T-helper 1 cell treated with Interleukin-12 subunit alpha and Interleukin-12 subunit beta and Interleukin-4 antibody, amounts not matched to agents 30 μg/mL and 1 μg/mL, for 36 hours (primary cell): ENCODE results near the gene SRCIN1.
"Not testable (repeated sequence)": the region's sequence is repeated elsewhere in the genome, so short reads cannot be mapped to it uniquely, and the experiment has no call there.

ENCODE experiments used
- H3K27ac Mint-ChIP-seq: one replicate; pipeline ENCODE4 v1.8.0; 2021; ENCODE audit warnings: mild to moderate bottlenecking, mixed read lengths
- H3K27me3 Mint-ChIP-seq: one replicate; pipeline ENCODE4 v1.8.0; 2021; ENCODE audit warnings: low read depth, mixed read lengths
- H3K36me3 Mint-ChIP-seq: one replicate; pipeline ENCODE4 v1.8.0; 2021; ENCODE audit warnings: low read depth, mixed read lengths
- H3K4me1 Mint-ChIP-seq: one replicate; pipeline ENCODE4 v1.8.0; 2021; ENCODE audit warnings: low read depth, mixed read lengths
- H3K4me3 Mint-ChIP-seq: one replicate; pipeline ENCODE4 v1.8.0; 2021; ENCODE audit warnings: mild to moderate bottlenecking, moderate library complexity, mixed read lengths
- H3K9me3 Mint-ChIP-seq: one replicate; pipeline ENCODE4 v1.8.0; 2021; ENCODE audit warnings: mixed read lengths

SRCIN1 gene

DNA sequence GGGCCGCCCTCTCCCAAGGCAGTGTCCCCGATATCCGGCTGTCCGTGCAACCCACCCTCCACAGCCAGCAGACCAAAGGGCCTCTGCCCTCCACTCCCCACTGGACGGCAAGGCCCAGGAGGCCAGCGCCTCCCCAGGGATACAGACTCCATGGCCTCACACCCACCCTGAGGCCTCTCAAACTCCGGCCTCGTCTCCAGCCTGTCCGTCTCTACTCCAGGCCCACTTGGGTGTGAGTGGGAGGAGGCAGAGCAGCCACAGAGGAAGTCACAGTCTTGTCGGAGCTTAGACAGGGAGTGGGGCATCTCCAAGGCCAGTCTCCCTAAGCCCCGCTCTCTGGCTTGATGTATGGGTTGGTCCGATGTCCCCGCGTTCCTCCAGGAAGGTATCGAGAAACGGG lies 73.3 kb downstream of the SRCIN1 start:
- Mint-ChIP-seq H3K27ac (no peak overlapping the region), H3K4me3 (no peak overlapping the region), H3K9me3 (no peaks in the 10 kb centered on the region), H3K4me1 (no peaks in the 10 kb centered on the region), H3K27me3 (peaks cover 16% of the 10 kb centered on the region), H3K36me3 (no peaks in the 10 kb centered on the region)

DNA sequence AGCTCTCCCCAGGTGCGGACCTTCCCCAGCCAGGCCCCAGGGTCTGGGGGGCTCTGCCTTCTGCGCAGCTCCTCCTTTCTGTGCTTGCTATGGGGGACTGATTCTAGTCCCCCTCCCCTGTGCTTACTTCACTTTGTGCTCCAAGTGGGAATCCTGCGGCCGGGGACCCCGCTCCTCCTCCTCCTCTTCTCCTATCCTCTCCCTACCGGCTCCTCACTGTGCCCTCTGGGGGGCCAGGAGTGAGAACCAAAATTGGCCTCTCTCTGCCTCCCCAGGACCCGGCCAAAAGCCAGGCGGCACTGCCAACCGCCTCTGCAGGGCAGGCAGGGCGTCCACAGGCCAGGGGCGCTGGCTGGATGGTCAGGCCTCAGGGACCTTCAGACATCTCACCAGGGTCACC lies 74.0 kb downstream of the SRCIN1 start:
- H3K4me1 Mint-ChIP-seq, H3K27ac Mint-ChIP-seq, H3K4me3 Mint-ChIP-seq, H3K9me3 Mint-ChIP-seq, H3K36me3 Mint-ChIP-seq: not testable (repeated sequence)
- peaks cover 16% of the 10 kb centered on the region for H3K27me3 Mint-ChIP-seq

DNA sequence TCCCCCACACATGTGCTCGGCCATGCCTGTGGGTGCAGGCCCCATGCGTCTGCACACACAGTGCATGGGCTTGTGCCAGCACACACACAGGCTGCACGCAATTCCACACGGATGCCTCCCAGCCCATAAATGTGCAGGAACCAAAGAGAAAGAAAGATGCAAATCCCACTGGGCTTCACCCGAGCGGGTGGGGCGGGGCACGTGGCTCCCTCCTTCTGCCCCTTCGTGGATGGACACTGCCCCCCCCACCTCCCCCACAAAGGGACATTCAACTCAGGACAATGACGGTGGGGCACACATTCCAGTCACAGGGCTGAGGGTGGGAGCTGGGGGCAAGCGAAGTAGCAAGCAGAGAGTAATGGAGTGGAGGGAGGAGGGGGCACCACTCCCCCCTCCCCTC lies 74.9 kb downstream of the SRCIN1 start:
- H3K27ac Mint-ChIP-seq, H3K9me3 Mint-ChIP-seq, H3K4me3 Mint-ChIP-seq, H3K36me3 Mint-ChIP-seq, H3K4me1 Mint-ChIP-seq: not testable (repeated sequence)
- H3K27me3 Mint-ChIP-seq, result peaks cover 13% of the 10 kb centered on the region

DNA sequence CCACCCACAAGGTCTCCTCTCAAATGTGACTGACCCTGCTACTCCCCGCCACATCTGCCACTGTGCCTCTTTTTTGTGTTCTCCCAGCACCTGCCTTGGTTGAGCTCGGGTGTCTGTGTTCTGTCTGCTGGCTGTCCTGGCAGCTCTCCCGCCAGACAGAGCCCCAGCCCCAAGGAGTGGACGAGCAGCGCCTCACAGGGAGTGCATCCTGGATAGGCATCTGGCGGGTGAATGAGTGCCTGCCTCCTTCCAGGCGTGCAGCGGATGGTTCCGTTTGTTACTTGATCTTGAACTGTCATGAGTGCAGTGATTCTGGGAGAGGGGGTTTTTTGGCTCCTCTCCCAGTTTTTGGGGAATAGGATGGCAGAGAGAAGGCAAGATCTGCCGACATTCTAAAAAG lies 77.6 kb downstream of the SRCIN1 start:
- H3K36me3 Mint-ChIP-seq, H3K4me3 Mint-ChIP-seq, H3K9me3 Mint-ChIP-seq, H3K4me1 Mint-ChIP-seq, H3K27ac Mint-ChIP-seq: not testable (repeated sequence)
- H3K27me3 Mint-ChIP-seq, result peaks cover 11% of the 10 kb centered on the region

DNA sequence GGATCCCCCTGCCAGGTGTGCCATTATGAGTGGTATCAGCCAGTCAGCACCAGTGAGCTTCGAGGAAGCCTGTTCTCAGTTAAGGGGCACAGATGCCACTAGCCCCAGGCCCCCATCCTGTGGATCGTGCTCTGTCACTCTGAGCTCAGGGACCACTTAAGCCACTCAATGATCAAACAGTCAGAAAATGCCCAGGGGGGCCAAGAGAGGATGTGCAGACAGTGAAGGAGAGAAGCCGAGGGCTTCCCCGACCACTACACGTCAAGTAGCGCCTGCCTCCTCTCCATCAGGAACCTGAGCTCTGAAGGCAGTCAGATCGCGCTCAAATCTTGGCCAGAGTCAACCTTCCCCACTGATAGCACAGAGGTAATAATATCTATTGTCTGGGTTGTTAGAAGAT lies 79.2 kb downstream of the SRCIN1 start:
- H3K4me1 Mint-ChIP-seq, H3K27ac Mint-ChIP-seq, H3K36me3 Mint-ChIP-seq, H3K9me3 Mint-ChIP-seq, H3K4me3 Mint-ChIP-seq: not testable (repeated sequence)
- H3K27me3 Mint-ChIP-seq, result peaks cover 11% of the 10 kb centered on the region

DNA sequence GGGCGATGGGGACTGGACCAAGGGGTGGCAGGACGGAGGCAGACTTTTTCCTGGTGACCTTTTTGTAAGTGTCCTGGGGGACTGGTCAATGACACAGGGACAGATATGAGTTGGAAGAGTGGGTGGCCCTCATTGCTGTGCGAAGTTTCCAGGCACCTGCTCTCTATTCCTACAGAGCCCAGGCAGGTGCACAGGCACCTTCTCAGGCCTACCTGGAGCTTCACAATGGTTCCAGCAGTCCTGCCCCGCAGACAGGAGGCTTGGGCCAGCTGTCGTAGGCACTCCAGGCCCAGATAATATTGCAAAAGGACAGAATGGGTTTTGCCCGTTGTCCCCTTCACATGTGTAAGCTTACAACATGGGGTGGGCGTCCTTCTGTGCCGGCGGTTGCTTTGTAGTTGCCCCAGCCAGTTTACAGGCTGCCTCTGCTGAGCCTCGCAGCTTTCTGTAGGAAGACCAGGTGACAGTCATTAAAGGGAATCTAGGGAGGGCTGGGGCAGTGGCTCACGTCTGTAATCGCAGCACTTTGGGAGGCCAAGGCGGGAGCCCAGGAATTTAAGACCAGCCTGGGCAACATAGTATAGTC lies 93.2 kb downstream of the SRCIN1 start:
- Mint-ChIP-seq H3K4me3 (no peak overlapping the region), H3K27me3 (peaks cover 41% of the 10 kb centered on the region), H3K27ac (no peak overlapping the region), H3K9me3 (no peaks in the 10 kb centered on the region), H3K4me1 (peaks cover 5% of the 10 kb centered on the region), H3K36me3 (no peaks in the 10 kb centered on the region)

DNA sequence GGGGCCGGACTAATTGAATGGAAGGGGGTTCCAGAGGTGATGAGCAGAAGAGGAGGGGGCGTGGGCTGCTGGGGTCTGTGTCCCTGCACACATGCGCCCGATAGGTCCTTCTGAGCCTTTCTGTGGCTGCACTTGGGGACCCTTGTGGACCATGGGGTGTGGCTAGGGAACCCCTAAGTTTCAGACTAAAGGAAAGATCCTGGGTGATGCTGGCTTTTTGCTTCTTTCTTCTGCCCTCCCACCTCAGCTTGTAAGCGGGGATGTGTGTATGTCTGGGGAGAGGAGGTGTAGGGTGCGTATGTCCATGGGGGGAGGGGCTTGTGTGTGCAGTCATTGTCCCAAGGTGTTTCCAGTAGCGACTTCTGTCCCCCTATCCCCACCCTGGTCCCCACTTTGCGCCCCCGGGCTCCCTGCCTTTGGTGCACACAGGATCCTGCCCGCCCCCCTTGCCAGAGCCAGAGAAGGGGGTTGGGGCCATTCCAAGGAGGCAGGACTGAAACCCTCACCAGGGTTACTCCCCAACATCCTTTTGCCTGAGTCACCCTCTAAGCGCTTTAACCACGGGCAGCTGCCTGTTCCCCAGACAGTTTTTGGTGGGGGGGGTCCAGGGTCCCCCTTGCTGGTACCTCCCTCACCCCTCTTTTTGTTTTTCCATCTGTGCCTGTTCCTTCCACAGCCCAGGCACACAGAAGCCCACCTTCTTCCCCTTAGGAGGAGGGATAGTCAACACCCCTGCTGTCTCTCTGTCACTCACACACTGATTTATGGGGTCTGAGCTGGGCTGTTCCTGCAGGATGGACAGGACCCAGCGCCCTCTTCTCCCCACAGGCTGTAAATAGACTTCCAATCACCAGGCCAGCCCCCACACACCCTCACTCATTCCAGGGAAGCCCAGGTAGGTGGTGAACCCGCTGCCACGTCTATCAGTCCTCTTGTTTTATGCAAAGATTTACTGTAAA lies 94.3 kb downstream of the SRCIN1 start:
- H3K27ac Mint-ChIP-seq, result no peak overlapping the region
- peaks cover 41% of the 10 kb centered on the region for H3K27me3 Mint-ChIP-seq
- H3K4me3 Mint-ChIP-seq, result peak overlapping the region; percentile 10
- H3K4me1 Mint-ChIP-seq, result peaks cover 5% of the 10 kb centered on the region
- H3K9me3 Mint-ChIP-seq, result no peaks in the 10 kb centered on the region
- H3K36me3 Mint-ChIP-seq, result no peaks in the 10 kb centered on the region

DNA sequence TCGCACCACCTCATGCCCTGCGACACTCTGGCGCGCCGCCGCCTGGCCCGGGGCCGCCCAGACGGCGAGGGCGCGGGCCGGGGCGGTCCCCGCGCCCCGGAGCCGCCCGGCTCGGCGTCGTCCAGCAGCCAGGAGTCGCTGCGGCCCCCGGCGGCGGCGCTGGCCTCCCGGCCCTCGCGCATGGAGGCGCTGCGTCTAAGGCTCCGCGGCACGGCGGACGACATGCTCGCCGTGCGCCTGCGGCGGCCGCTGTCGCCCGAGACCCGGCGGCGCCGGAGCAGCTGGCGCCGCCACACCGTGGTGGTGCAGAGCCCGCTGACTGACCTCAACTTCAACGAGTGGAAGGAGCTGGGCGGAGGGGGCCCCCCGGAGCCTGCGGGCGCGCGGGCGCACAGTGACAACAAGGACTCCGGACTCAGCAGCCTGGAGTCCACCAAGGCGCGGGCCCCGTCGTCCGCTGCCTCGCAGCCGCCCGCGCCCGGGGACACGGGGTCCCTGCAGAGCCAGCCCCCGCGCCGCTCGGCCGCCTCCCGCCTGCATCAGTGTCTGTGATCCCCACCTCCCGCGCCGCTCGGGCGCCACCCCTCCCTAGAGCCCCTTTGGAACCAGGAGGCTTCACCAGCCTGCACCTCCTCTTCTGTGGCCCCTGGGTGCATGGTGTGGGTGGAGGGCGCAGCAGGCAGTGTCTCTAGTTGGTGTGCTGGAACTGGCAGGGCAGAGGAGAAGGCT lies 95.2 kb downstream of the SRCIN1 start:
- H3K4me3 Mint-ChIP-seq, result no peak overlapping the region
- H3K9me3 Mint-ChIP-seq, result no peaks in the 10 kb centered on the region
- peaks cover 41% of the 10 kb centered on the region for H3K27me3 Mint-ChIP-seq

DNA sequence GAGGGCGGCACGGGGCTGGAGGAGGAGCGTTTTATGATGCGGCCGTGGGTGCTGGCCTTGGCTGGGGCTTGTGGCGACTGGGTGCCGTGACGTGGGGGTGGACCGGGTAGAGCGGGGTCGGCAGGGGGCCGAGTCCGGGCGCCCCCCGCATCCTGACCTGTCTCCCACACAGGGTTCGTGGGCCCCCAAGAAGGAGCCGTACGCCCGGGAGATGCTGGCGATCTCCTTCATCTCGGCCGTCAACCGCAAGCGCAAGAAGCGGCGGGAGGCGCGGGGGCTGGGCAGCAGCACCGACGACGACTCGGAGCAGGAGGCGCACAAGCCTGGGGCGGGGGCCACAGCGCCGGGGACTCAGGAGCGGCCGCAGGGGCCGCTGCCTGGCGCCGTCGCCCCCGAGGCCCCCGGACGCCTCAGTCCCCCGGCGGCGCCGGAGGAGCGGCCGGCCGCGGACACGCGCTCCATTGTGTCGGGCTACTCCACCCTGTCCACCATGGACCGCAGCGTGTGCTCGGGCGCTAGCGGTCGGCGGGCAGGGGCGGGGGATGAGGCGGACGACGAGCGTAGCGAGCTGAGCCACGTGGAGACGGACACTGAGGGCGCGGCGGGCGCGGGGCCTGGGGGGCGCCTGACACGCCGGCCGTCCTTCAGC lies 95.9 kb downstream of the SRCIN1 start:
- H3K9me3 Mint-ChIP-seq, result no peaks in the 10 kb centered on the region
- no peaks in the 10 kb centered on the region for H3K36me3 Mint-ChIP-seq
- peaks cover 41% of the 10 kb centered on the region for H3K27me3 Mint-ChIP-seq
- peak overlapping the region; percentile 68 for H3K27ac Mint-ChIP-seq
- peaks cover 5% of the 10 kb centered on the region for H3K4me1 Mint-ChIP-seq
- peak overlapping the region; percentile 78 for H3K4me3 Mint-ChIP-seq

More for the DNA sequence above, 95.2 kb downstream of the SRCIN1 start:
- no peaks in the 10 kb centered on the region for H3K36me3 Mint-ChIP-seq
- H3K27ac Mint-ChIP-seq, result no peak overlapping the region
- H3K4me1 Mint-ChIP-seq, result peaks cover 5% of the 10 kb centered on the region

DNA sequence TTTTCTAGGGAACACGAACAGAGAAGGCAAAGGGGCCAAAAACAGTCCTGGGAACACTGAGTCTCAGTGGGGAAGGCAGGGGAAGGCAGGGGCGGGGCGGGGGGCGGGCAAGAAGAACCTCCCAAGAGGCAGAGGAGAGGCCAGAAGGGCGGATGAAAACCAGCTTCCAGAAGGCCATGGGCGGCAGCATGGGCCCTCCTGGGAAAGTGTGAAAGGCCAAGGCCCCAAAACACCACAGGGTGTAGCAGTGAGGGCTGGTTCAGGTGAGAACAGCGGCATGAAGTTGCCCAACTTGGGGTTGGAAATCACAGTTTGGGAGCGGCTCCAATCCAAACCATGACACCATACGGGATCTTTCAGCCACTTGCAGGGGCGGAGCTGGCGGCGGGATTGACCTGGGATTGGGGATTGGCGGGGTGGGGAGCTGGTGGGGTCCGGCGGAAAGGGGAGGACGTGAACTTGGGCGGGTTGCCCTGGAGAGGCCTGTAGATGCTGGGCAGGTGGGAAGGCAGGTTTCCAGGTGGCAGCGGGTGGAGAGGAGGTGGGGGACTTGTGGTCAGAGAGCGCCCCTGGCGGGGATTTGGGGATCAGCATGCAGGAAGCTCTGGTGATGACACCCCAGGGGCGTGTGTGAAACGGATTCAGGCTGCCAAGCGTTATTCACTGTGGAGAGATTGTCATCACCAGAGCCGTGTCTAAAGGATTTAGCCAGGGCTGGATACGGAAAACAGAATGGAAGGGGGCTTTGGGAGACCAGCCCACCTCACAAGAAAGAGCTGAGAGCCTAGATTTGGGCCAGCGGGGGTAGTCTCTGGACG lies 96.6 kb downstream of the SRCIN1 start:
- H3K36me3 Mint-ChIP-seq, result no peaks in the 10 kb centered on the region
- H3K27me3 Mint-ChIP-seq, result peaks cover 41% of the 10 kb centered on the region
- H3K27ac Mint-ChIP-seq, result peak overlapping the region; percentile 68
- H3K4me3 Mint-ChIP-seq, result peak overlapping the region; percentile 78
- H3K9me3 Mint-ChIP-seq, result no peaks in the 10 kb centered on the region
- peaks cover 5% of the 10 kb centered on the region for H3K4me1 Mint-ChIP-seq

DNA sequence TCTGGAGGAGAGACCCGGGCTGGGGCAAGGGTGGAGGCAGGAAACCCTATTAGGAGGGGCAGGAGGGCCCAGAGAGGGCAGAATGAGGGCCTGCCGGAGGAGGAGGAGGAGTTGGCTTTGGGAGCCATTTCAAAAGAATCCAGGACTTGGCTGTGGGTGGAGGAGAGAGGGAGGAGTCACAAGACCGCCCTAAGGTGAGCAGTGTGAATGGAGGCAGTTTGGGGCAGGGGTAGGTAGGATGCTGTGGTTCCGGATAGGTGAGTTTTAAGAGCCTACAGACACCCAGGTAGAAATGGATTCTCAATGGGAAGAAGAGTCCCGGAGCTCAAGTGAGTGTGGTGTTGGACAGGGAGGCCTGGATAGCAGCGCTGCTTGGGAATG lies 97.2 kb downstream of the SRCIN1 start:
- H3K27me3 Mint-ChIP-seq, result peaks cover 41% of the 10 kb centered on the region
- no peak overlapping the region for H3K4me3 Mint-ChIP-seq

DNA sequence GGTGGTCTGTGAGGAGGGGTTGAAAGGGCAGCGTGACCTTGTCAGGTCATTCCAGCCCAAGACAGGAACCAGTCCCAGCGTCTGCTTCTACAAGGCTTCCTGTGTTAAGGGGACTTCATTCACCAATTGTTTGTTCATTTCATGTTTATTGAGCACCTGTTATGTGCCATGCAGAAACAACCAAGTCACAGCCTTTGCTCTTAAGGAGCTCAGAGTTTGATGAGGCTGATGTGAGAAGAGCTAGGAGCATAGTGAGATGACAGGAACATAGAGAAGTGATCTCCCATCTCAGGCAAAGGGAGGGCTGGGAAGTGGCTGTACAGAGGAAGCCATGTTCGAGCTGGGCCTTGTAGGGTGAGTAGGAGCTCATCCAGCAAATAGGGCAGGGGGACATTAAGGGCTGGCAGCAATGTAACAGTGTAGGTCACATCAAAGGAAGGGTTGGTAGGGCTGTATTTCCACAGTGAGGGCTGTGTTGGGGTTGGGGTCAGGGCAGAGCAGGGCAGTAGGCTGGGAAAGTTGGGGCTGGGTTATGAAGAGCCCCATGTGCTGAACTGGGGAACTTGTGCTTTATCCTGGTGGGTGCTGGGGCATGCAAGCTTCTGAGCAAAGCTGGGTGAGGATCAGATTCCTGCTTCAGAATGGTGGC lies 97.7 kb downstream of the SRCIN1 start:
- Mint-ChIP-seq H3K9me3 (no peaks in the 10 kb centered on the region), H3K36me3 (no peaks in the 10 kb centered on the region), H3K4me1 (peaks cover 5% of the 10 kb centered on the region), H3K27me3 (peaks cover 41% of the 10 kb centered on the region), H3K27ac (no peak overlapping the region), H3K4me3 (no peak overlapping the region)

More for the DNA sequence above, 97.2 kb downstream of the SRCIN1 start:
- H3K27ac Mint-ChIP-seq, result no peak overlapping the region
- H3K9me3 Mint-ChIP-seq, result no peaks in the 10 kb centered on the region
- H3K4me1 Mint-ChIP-seq, result peaks cover 5% of the 10 kb centered on the region
- no peaks in the 10 kb centered on the region for H3K36me3 Mint-ChIP-seq

DNA sequence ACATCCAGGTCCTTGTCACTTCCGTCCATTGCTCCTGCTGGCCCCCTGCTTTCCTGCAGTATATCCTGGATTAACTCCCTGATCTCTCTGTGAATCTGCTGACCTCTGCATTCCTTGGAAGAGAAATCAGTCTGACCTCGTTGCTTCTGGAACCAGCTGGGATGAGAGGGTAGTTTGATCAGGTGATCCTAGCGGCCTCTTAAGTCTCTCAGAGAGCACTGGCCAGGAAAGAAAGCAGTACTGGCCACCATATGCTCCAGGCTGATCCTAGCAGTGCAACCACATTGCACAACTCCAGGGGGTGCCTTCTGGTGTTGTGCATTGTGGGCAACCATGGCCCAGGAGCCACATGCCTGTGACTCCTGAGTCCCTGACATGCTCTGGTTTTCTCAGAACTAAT lies 98.3 kb downstream of the SRCIN1 start:
- peaks cover 38% of the 10 kb centered on the region for H3K27me3 Mint-ChIP-seq
- H3K9me3 Mint-ChIP-seq, result no peaks in the 10 kb centered on the region
- no peak overlapping the region for H3K27ac Mint-ChIP-seq
- H3K36me3 Mint-ChIP-seq, result no peaks in the 10 kb centered on the region
- peaks cover 5% of the 10 kb centered on the region for H3K4me1 Mint-ChIP-seq
- no peak overlapping the region for H3K4me3 Mint-ChIP-seq
